Pulmonary artery endothelial cell (primary cell): ENCODE results near the gene SMCHD1. TPM values are rescaled to one million over a fixed set of nuclear protein-coding genes. Genes with fewer than 3 reads are reported as not detected.
"Not testable (repeated sequence)": the region's sequence is repeated elsewhere in the genome, so short reads cannot be mapped to it uniquely, and the experiment has no call there.

Experiments used
- DNase-seq: peaks from one replicate; pipeline ENCODE4 v3.0.0-alpha.2; 2011; ENCODE audit warnings: low read depth, low spot score
- total RNA-seq: library from RNA; depleted of rRNA; stranded (reverse); fragments of >200 nt; gene quantifications from 2 replicates; pipeline ENCODE4 v1.2.3, GENCODE V29; 2014

The SMCHD1 gene
- total RNA-seq, 1 donor from 2014 or later = 58.1 TPM

DNA sequence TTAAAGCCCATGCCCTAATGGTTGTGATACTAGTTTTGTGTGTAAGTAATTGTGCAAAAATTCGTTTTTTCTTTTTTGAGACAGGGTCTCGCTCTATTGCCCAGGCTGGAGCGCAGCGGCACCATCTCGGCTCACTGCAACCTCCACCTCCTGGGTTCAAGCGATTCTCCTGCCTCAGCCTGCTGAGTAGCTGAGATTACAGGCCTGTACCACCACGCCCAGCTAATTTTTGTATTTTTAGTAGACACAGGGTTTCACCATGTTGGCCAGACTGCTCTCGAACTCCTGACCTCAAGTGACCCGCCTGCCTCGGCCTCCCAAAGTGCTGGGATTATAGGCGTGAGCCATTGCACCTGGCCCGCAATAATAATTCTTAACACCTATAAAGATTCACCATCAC, 196.9 kb downstream of the SMCHD1 start:
- DNase-seq = not testable (repeated sequence)

DNA sequence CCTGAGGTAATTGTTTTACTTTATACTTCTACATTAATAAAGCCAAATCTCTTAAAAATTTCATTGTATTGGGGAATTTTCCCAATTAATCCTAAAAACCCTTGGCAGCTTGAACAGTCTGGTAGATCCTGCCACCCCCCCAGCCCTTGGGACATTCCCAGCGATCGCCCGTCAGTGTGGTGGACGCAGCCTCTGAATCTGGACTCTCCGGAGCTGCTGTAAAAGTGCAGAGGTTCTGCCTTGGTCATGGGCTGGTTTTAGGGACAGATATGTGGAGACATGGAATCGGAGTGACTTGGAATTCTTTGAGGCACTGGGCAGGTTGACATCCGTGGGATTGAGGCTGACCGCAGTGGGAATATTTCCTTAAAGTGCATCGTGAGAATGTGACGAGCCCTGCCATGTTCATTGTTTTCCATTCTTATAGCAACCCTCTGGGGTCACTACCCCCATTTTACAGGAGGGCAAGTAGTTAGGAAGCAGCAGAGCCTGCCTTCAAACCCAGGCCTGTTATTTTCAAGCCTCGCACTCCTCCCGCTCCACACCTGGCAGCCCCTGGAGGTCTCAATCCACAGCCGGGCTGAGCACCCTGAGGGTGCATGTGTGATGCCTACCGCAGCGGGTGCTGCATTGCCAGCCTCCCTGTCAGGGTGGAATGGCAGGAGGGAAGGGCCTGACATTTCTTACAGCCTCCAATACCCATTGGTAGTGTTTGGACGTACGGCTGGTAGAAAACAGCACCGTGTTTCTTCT, 197.8 kb downstream of the SMCHD1 start:
- DNase-seq = no peak

DNA sequence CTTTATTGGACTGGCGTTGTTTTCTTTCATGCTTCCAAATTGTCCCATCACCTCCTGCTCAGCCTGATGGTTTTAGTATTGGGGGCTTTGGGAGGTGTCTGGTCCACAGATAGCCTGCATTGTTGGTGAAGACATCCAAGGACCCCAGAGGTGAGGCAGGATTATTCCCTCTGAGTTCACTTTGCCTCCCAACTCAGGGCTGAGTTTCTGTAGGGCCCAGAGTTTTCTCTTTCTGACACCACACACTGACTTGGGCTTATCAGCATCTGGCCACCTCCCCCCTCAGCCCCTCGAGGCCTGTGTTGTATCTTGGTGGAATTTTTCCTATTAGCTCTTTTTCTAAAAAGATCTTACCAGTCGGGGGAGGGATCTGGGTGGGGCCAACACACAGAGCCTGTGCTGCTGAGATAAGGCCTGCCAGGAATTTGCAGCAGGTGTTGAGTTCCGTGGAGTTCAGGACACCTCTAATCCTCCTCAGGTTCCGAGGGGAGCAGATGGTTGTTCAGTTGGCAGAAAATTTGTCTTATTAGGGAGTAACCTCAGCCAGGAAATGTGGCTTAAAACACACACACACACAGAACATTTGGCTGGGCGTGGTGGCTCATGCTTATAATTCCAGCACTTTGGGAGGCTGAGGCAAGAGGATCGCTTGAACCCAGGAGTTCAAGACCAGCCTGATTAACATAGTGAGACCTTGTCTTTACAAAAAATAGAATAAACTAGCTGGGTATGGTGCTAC, 198.6 kb downstream of the SMCHD1 start:
- no peak for DNase-seq

Other genes starting within 250 kb of the SMCHD1 start
- 7.9 and 12.7 TPM in 2 replicates for gene METTL4, start 84.2 kb upstream of the SMCHD1 start, total RNA-seq
- gene NDC80, start 84.2 kb upstream of the SMCHD1 start, total RNA-seq = 24.3 and 43.1 TPM in 2 replicates
- gene EMILIN2, start 191.3 kb downstream of the SMCHD1 start, total RNA-seq = 8.2 and 11.8 TPM in 2 replicates